PC-3 (cell line): Measurements from ENCODE around the gene LRP11. TPM values are rescaled to one million over a fixed set of nuclear protein-coding genes. Genes with fewer than 3 reads are reported as not detected.

ENCODE experiments used
- ATAC-seq: fragments of 200-7000 bp; cut with Tn5 transposase; 2 replicates; pipeline ENCODE4 v1.9.1; 2020; ENCODE audit warnings: mild to moderate bottlenecking, moderate library complexity
- BruUV-seq: library from RNA; stranded (reverse); fragments of 400-500 nt; replicated peaks from 2 replicates; lab custom pipeline; 2021; lab: Mats Ljungman, UMichigan
- CTCF ChIA-PET: fragments of 300-600 bp; sonication (Branson Sonifier 250); formaldehyde crosslinking; loops from one replicate; lab custom pipeline; 2022; ENCODE audit warnings: antibody characterized with exemption; lab: Charles Lee
- POLR2A ChIA-PET: fragments of 300-600 bp; sonication (Branson Sonifier 250); formaldehyde crosslinking; loops from one replicate; lab custom pipeline; 2022; ENCODE audit warnings: antibody characterized with exemption; ENCODE audit not compliant: unreplicated experiment; lab: Charles Lee
- DNase-seq: peaks from one replicate; pipeline ENCODE4 v3.0.0-alpha.2; 2015
- H2AFZ ChIP-seq: fragments of 300-600 bp; sonication (generic); 2 replicates; pipeline ENCODE4 v1.6.0; 2016; ENCODE audit warnings: antibody characterized with exemption, low read length
- H3F3A ChIP-seq: fragments of 300-600 bp; sonication (generic); one replicate; pipeline ENCODE4 v1.6.0; 2017; ENCODE audit warnings: antibody characterized with exemption, low read length, control low read depth, mild to moderate bottlenecking; ENCODE audit not compliant: unreplicated experiment
- H3K27ac ChIP-seq: fragments of 300-600 bp; sonication (generic); 2 replicates; pipeline ENCODE4 v1.5.1; 2016; ENCODE audit warnings: mild to moderate bottlenecking, low read length
- H3K27me3 ChIP-seq: fragments of 300-600 bp; sonication (generic); 2 replicates; pipeline ENCODE4 v1.6.1; 2016; ENCODE audit warnings: low read length, mixed read lengths
- H3K36me3 ChIP-seq: fragments of 300-600 bp; sonication (generic); 2 replicates; pipeline ENCODE4 v1.6.1; 2016; ENCODE audit warnings: low read depth, mixed run types, low read length, mixed read lengths
- H3K4me1 ChIP-seq: fragments of 300-600 bp; sonication (generic); 2 replicates; pipeline ENCODE4 v1.5.1; 2016; ENCODE audit warnings: low read length; ENCODE audit not compliant: insufficient read depth
- H3K4me2 ChIP-seq: fragments of 300-600 bp; sonication (generic); 2 replicates; pipeline ENCODE4 v1.6.0; 2016; ENCODE audit warnings: low read length
- H3K4me3 ChIP-seq: fragments of 300-600 bp; sonication (generic); 2 replicates; pipeline ENCODE4 v1.5.1; 2016; ENCODE audit warnings: mild to moderate bottlenecking, low read length, mixed read lengths
- H3K79me2 ChIP-seq: fragments of 300-600 bp; sonication (generic); 2 replicates; pipeline ENCODE4 v1.6.1; 2017; ENCODE audit warnings: low read length, mixed read lengths
- H3K9ac ChIP-seq: fragments of 300-600 bp; sonication (generic); 2 replicates; pipeline ENCODE4 v1.6.0; 2016; ENCODE audit warnings: mild to moderate bottlenecking, low read length
- H3K9me2 ChIP-seq: fragments of 300-600 bp; sonication (generic); replicated peaks from 2 replicates; pipeline ENCODE4 v1.6.1; 2016; ENCODE audit warnings: mixed run types, low read length, mixed read lengths
- H3K9me3 ChIP-seq: fragments of 300-600 bp; sonication (generic); 2 replicates; pipeline ENCODE4 v1.6.1; 2016; ENCODE audit warnings: low read length, mixed read lengths
- H4K20me1 ChIP-seq: fragments of 300-600 bp; sonication (generic); 2 replicates; pipeline ENCODE4 v1.6.1; 2016; ENCODE audit warnings: low read length, mixed read lengths
- EZH2 ChIP-seq: fragments of 300-600 bp; sonication (generic); IDR thresholded peaks from one replicate; pipeline ENCODE4 v1.6.1; 2017; ENCODE audit warnings: antibody characterized with exemption, mild to moderate bottlenecking, low read length; ENCODE audit not compliant: unreplicated experiment
- EZH2phosphoT487 ChIP-seq: fragments of 300-600 bp; sonication (generic); IDR thresholded peaks from 2 replicates; pipeline ENCODE4 v1.6.1; 2018; ENCODE audit warnings: mild to moderate bottlenecking, antibody characterized with exemption, low read length, borderline replicate concordance
- intact Hi-C: fragments of 100-400 bp; cut with micrococcal nuclease; formaldehyde crosslinking; loops from 2 replicates; pipeline ENCODE4 v1.9.0; 2023
- total RNA-seq: library from RNA; depleted of rRNA; stranded (reverse); fragments of >200 nt; gene quantifications from 2 replicates; pipeline ENCODE4 v1.2.3, GENCODE V29; 2014
- TF ChIP-seq, protein P1 (sequence below): fragments of 300-600 bp; sonication (generic); conservative IDR thresholded peaks from 2 replicates; pipeline ENCODE4 v1.5.1; 2017; ENCODE audit warnings: antibody characterized with exemption, low read depth, mild to moderate bottlenecking, low read length

Gene LRP11
- total RNA-seq, 1 experiment from 2014 or later, result 32.0 TPM

DNA sequence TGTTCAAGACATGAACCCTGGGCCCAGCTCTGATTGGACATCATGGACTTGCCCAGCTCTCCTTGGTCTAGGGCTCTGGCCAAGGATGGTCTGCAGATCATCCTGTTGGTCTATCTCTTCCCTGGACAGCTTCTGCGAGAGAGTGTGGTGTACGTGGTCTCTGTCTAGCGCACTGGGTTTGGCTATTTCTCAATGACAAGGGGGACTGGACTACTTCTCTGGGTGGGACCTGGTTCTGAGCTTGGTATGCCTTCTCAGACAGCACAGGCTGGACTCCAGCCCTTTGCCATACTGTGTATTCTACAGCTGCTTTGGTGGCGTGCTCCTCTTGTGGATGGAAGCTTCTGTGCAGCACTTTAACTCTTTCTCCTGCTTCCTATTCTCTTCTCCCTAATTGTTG lies 42.2 kb upstream of the LRP11 start:
- DNase-seq (no peak), ATAC-seq (no peak)
- Histone ChIP-seq H3K4me2 (no peak overlapping the region), H3K9me3 (no peaks in the 10 kb centered on the region), H4K20me1 (no peaks in the 10 kb centered on the region), H3K36me3 (no peaks in the 10 kb centered on the region), H3K79me2 (no peaks in the 10 kb centered on the region), H2AFZ (no peak overlapping the region), H3K4me1 (no peaks in the 10 kb centered on the region), H3K4me3 (no peak overlapping the region), H3K27ac (no peak overlapping the region), H3K9me2 (no peaks in the 10 kb centered on the region), H3K27me3 (no peaks in the 10 kb centered on the region), H3K9ac (no peak overlapping the region), H3F3A (no peaks in the 10 kb centered on the region)
- ChIA-PET POLR2A (no interaction called here), CTCF (no interaction called here)
- intact Hi-C loops, result no loop called here
- BruUV-seq, result no TSS peak
- no peak for TF ChIP-seq EZH2
- no peak for TF ChIP-seq EZH2phosphoT487
- TF ChIP-seq, protein P1, sequence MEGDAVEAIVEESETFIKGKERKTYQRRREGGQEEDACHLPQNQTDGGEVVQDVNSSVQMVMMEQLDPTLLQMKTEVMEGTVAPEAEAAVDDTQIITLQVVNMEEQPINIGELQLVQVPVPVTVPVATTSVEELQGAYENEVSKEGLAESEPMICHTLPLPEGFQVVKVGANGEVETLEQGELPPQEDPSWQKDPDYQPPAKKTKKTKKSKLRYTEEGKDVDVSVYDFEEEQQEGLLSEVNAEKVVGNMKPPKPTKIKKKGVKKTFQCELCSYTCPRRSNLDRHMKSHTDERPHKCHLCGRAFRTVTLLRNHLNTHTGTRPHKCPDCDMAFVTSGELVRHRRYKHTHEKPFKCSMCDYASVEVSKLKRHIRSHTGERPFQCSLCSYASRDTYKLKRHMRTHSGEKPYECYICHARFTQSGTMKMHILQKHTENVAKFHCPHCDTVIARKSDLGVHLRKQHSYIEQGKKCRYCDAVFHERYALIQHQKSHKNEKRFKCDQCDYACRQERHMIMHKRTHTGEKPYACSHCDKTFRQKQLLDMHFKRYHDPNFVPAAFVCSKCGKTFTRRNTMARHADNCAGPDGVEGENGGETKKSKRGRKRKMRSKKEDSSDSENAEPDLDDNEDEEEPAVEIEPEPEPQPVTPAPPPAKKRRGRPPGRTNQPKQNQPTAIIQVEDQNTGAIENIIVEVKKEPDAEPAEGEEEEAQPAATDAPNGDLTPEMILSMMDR, result no peak

DNA sequence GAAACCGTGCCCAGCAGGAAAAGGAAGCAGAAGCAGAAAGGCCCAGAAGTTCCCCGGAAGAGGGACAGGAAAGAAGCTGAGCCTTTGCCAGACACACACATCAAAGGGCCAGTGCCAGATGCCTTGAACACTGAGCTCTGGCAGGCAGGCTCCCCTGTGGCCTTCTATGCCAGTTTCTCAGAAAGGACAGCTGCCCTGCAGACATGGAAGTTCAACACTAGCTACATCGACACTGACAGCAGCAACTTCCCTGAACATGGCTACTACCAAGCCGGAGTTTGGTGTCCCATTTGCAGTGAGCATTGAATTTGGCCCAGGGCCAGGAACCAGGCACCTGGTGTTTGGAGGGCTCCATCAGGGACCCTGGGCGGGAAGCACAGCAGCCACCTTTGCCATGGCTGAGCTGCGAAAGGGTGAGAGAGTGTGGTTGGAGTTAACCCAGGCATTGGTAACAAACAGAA lies 41.8 kb upstream of the LRP11 start:
- no peak overlapping the region for H2AFZ ChIP-seq
- no peaks in the 10 kb centered on the region for H3K27me3 ChIP-seq
- no peaks in the 10 kb centered on the region for H3K9me3 ChIP-seq
- intact Hi-C loops, result no loop called here
- H3K4me1 ChIP-seq, result no peaks in the 10 kb centered on the region
- H3K4me2 ChIP-seq, result no peak overlapping the region
- H3K4me3 ChIP-seq, result no peak overlapping the region
- TF ChIP-seq, protein P1, result no peak
- no peak for TF ChIP-seq EZH2
- TF ChIP-seq EZH2phosphoT487, result no peak
- POLR2A ChIA-PET, result no interaction called here
- no peaks in the 10 kb centered on the region for H3K79me2 ChIP-seq
- no peak overlapping the region for H3K9ac ChIP-seq
- CTCF ChIA-PET, result no interaction called here
- H3K9me2 ChIP-seq, result no peaks in the 10 kb centered on the region
- DNase-seq, result no peak
- H4K20me1 ChIP-seq, result no peaks in the 10 kb centered on the region
- H3K27ac ChIP-seq, result no peak overlapping the region
- BruUV-seq, result no TSS peak
- no peaks in the 10 kb centered on the region for H3K36me3 ChIP-seq
- H3F3A ChIP-seq, result no peaks in the 10 kb centered on the region
- ATAC-seq, result no peak

- Histone ChIP-seq H3K4me1 (no peaks in the 10 kb centered on the region), H3K36me3 (no peaks in the 10 kb centered on the region), H3K4me2 (no peak overlapping the region), H3K4me3 (no peak overlapping the region), H2AFZ (no peak overlapping the region), H4K20me1 (no peaks in the 10 kb centered on the region), H3K27ac (no peak overlapping the region), H3K9me3 (no peaks in the 10 kb centered on the region), H3F3A (no peaks in the 10 kb centered on the region), H3K9me2 (no peaks in the 10 kb centered on the region), H3K27me3 (no peaks in the 10 kb centered on the region), H3K9ac (no peak overlapping the region), H3K79me2 (no peaks in the 10 kb centered on the region)
- no peak for DNase-seq
- no peak for ATAC-seq
- CTCF ChIA-PET, result no interaction called here
- no peak for TF ChIP-seq EZH2
- no peak for TF ChIP-seq EZH2phosphoT487
- TF ChIP-seq, protein P1, result no peak
- intact Hi-C loops, result no loop called here
- POLR2A ChIA-PET, result no interaction called here
- BruUV-seq, result no TSS peak
Observed at GRCh38 chr6:149905371-149905910, 41.3 kb upstream of the LRP11 start.
